ENCODE data around the gene LOXHD1.

Gene LOXHD1, protein sequence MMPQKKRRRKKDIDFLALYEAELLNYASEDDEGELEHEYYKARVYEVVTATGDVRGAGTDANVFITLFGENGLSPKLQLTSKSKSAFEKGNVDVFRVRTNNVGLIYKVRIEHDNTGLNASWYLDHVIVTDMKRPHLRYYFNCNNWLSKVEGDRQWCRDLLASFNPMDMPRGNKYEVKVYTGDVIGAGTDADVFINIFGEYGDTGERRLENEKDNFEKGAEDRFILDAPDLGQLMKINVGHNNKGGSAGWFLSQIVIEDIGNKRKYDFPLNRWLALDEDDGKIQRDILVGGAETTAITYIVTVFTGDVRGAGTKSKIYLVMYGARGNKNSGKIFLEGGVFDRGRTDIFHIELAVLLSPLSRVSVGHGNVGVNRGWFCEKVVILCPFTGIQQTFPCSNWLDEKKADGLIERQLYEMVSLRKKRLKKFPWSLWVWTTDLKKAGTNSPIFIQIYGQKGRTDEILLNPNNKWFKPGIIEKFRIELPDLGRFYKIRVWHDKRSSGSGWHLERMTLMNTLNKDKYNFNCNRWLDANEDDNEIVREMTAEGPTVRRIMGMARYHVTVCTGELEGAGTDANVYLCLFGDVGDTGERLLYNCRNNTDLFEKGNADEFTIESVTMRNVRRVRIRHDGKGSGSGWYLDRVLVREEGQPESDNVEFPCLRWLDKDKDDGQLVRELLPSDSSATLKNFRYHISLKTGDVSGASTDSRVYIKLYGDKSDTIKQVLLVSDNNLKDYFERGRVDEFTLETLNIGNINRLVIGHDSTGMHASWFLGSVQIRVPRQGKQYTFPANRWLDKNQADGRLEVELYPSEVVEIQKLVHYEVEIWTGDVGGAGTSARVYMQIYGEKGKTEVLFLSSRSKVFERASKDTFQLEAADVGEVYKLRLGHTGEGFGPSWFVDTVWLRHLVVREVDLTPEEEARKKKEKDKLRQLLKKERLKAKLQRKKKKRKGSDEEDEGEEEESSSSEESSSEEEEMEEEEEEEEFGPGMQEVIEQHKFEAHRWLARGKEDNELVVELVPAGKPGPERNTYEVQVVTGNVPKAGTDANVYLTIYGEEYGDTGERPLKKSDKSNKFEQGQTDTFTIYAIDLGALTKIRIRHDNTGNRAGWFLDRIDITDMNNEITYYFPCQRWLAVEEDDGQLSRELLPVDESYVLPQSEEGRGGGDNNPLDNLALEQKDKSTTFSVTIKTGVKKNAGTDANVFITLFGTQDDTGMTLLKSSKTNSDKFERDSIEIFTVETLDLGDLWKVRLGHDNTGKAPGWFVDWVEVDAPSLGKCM (N-terminal part only)

GRCh38 chr18:46657115-46657955, at the start of gene LOXHD1:
TSS of gene LOXHD1 (minus strand) at chr18:46657220. CDS start at chr18:46657033, 187 bp downstream.
- no peak for DNase-seq (ENCODE audit: low read depth in 4 of 4, low spot score in 1 of 4)

DNA sequence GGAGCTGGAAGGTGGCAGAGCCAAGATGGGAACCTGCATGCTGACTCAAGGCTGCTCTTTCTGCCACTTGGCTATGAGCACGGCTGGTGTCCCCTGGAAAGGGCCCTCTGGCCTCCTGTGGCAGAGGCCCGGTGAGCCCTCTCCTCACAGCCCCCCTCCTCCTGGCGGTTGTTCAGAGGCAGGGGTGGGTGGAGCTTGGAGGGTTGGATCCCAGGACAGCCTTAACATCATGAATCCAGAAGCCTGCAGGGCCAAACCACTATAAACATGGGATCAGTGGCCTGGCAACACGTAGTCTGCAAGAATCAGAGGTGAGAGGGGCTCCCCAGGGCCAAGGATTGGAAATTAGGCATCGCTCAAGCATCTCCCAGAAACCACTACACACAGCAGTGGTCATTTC, 48.5 kb upstream of the LOXHD1 start:
- DNase-seq (ENCODE audit: low read depth in 4 of 4, low spot score in 1 of 4): no peak

GRCh38 chr18:46704816-46705215, 47.8 kb upstream of the LOXHD1 start:
- DNase-seq (ENCODE audit: low read depth in 4 of 4, low spot score in 1 of 4): no peak

- DNase-seq (ENCODE audit: low read depth in 4 of 4, low spot score in 1 of 4): no peak
These were observed 47.2 kb upstream of the LOXHD1 start for GRCh38 chr18:46704189-46704588.

- no peak for DNase-seq (ENCODE audit: low read depth in 4 of 4, low spot score in 1 of 4)
These were observed 45.5 kb upstream of the LOXHD1 start for GRCh38 chr18:46702471-46702870.

GRCh38 chr18:46700066-46700824, 43.2 kb upstream of the LOXHD1 start:
- no peak for DNase-seq (ENCODE audit: low read depth in 4 of 4, low spot score in 1 of 4)

GRCh38 chr18:46696702-46697101, 39.7 kb upstream of the LOXHD1 start:
- no peak for DNase-seq (ENCODE audit: low read depth in 4 of 4, low spot score in 1 of 4)

DNA sequence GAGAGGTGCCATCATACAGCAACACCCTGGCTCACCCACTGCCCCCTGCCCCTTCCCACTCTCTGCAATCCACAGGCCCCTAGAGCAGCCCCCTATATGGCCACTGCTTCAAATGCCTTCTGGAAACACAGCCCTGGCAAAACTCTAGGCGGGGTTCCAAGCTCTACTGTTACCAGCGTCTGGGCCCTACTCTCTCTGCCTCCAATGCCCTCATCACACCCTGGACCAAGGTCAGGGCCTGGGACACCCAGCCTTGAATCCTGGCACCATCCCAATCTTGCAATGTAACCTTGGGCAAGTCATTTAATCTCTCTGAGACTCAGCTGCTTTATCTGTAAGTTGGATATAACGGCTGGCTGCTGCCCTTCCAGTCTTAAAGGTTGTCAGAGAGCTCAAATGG, 39.2 kb upstream of the LOXHD1 start:
- DNase-seq (ENCODE audit: low read depth in 4 of 4, low spot score in 1 of 4): no peak

GRCh38 chr18:46693996-46694395, 37.0 kb upstream of the LOXHD1 start:
- DNase-seq (ENCODE audit: low read depth in 4 of 4, low spot score in 1 of 4): no peak

- no peak for DNase-seq (ENCODE audit: low read depth in 4 of 4, low spot score in 1 of 4)
These were observed 32.0 kb upstream of the LOXHD1 start for GRCh38 chr18:46688853-46689525.

DNA sequence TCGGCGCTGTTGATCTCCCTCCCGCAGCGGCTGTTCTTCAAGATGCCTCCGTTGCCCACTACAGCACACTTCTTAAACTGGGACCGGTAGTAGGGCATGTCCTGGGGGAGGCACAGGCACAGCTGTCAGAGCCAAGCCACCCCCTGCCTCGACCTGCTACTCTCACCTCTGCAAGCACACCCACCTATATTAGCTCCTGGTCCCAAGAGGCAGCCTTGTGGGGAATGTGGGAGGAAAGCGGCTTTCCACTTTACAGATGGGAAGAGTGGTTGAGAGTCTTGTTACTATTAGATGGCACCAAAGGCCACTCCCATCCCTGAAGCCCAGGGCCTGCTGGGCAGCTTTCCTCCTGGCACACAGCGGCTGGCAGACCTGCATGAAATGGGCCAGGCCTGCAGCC, 29.2 kb upstream of the LOXHD1 start:
- no peak for DNase-seq (ENCODE audit: low read depth in 4 of 4, low spot score in 1 of 4)

DNA sequence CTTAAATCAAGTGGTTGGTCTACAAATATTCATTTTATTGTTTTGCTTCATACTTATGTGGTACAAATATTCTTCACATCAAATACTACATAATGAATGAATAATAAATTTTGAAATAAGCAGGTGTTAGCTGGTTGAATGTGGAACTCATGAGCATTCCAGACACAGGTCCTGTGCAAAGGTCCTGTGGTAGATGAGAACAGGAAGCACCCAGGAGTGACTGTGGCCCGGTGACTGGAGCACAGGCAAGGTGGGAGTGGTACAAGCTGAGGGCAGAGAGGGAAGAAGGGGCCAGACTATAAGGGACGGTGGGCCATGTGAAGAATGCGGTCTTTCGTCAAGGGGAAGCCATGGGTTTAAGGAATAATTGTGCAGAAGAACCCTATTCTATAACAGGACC, 26.2 kb upstream of the LOXHD1 start:
- no peak for DNase-seq (ENCODE audit: low read depth in 4 of 4, low spot score in 1 of 4)

DNA sequence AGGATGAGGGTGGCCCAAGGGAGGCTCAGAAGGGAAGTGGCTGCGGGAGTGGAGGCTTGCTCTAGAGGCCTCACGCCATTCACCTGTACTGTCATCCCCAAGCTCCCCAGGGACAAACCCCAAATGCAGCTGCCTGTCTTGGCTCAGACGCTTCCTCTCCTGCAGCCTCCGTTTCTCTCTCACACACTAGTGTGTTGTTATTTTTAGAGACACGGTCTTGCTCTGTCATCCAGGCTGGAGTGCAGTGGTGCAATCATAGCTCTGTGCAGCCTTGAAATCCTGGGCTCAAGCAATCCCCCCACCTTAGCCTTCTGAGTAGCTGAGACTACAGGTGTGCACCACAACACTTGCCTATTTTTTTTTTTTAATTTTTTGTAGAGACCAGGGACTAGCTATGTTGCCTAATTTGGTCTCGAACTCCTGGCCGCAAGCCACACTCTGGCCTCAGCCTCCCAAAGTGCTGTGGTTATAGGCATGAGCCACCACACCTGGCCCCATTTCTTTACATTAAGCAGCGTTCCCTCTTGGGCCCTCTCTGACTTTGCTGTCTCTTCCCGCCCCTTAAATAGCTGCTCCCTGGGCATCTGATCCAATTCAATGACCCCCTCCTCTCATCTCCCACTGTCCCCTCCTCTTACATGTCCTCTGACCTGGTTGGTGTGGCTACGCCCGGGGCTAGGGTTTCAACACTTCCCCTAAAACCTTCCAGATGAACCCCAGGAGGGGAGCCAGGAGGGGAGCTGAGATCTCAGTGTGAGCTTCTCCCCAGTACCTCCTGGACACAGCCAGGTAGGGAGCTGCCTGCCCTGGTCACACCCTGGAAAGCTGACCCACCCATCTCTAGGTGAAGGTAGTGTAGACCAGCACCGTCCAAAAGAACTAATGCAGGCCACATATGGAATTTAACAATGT, 24.0 kb upstream of the LOXHD1 start:
- DNase-seq (ENCODE audit: low read depth in 4 of 4, low spot score in 1 of 4): no peak

GRCh38 chr18:46679846-46680598, 23.0 kb upstream of the LOXHD1 start:
- no peak for DNase-seq (ENCODE audit: low read depth in 4 of 4, low spot score in 1 of 4)

DNA sequence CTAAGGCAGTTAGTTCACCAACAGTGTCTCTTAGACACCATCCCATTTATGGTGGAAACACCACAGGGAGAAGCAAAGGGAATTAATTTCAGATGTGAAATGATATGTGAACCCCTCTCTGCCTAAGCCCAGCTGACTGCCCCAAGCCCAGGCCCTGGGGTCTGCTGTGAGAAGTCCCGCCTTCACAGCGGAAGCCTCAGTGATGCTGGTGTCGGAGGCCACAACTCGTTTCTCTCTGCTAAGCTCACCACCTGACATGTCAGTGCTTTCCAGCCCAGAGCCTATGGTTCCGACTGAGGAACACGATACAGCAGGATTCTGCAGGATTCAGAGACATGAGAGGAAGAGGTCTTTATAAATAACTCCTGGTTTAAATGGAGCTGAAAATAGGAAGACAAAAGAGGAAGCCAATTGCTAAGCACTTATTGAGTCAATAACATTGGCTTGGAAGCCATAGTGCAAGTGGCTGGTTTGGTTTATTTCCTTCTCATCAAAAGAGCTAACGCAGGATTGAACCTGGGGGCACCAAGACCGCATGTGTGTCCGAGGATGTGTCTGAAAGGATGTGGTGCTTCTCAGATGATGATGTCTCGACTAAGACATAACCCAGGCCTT, 21.9 kb upstream of the LOXHD1 start:
- DNase-seq (ENCODE audit: low read depth in 4 of 4, low spot score in 1 of 4): no peak

GRCh38 chr18:46678041-46678440, 21.0 kb upstream of the LOXHD1 start:
- no peak for DNase-seq (ENCODE audit: low read depth in 4 of 4, low spot score in 1 of 4)

- no peak for DNase-seq (ENCODE audit: low read depth in 4 of 4, low spot score in 1 of 4)
These were observed 20.6 kb upstream of the LOXHD1 start for GRCh38 chr18:46677611-46678010.
